Type B pancreatic cell (in vitro differentiated cells): ENCODE measurements around the gene GRIA1. TPM values are rescaled to one million over a fixed set of nuclear protein-coding genes. Genes with fewer than 3 reads are reported as not detected.

Experiments used
- DNase-seq: peaks from one replicate; pipeline ENCODE4 v3.0.0; 2021; ENCODE audit warnings: mixed read lengths; ENCODE audit not compliant: unreplicated experiment; ENCODE audit errors: extremely low spot score
- H3K27ac Mint-ChIP-seq: 2 replicates; pipeline ENCODE4 v1.8.0; 2021; ENCODE audit warnings: mild to moderate bottlenecking, mixed read lengths
- H3K27me3 Mint-ChIP-seq: 2 replicates; pipeline ENCODE4 v1.8.0; 2021; ENCODE audit warnings: mixed read lengths
- H3K36me3 Mint-ChIP-seq: 2 replicates; pipeline ENCODE4 v1.8.0; 2021; ENCODE audit warnings: mixed read lengths
- H3K4me1 Mint-ChIP-seq: one replicate; pipeline ENCODE4 v1.8.0; 2021; ENCODE audit warnings: mixed read lengths; ENCODE audit not compliant: unreplicated experiment
- H3K4me3 Mint-ChIP-seq: 2 replicates; pipeline ENCODE4 v1.8.0; 2021; ENCODE audit warnings: mild to moderate bottlenecking, mixed read lengths
- H3K9me3 Mint-ChIP-seq: 2 replicates; pipeline ENCODE4 v1.8.0; 2021; ENCODE audit warnings: mixed read lengths
- total RNA-seq: library from RNA; stranded (reverse); gene quantifications from 2 replicates; pipeline ENCODE4 v1.2.1, GENCODE V29; 2021; ENCODE audit warnings: low replicate concordance
- TF ChIP-seq, protein P1 (sequence below): fragments of 200-600 bp; sonication (generic); conservative IDR thresholded peaks from 2 replicates; pipeline ENCODE4 v1.5.0; 2021; ENCODE audit warnings: antibody characterized with exemption, mild to moderate bottlenecking

GRIA1 gene
- total RNA-seq, 1 donor from 2014 or later = 18.0 TPM

GRCh38 chr5:153755913-153756500 lies 265.5 kb downstream of the GRIA1 start:
- no peaks in the 10 kb centered on the region for H3K36me3 Mint-ChIP-seq
- H3K4me1 Mint-ChIP-seq = no peaks in the 10 kb centered on the region
- TF ChIP-seq, protein P1, sequence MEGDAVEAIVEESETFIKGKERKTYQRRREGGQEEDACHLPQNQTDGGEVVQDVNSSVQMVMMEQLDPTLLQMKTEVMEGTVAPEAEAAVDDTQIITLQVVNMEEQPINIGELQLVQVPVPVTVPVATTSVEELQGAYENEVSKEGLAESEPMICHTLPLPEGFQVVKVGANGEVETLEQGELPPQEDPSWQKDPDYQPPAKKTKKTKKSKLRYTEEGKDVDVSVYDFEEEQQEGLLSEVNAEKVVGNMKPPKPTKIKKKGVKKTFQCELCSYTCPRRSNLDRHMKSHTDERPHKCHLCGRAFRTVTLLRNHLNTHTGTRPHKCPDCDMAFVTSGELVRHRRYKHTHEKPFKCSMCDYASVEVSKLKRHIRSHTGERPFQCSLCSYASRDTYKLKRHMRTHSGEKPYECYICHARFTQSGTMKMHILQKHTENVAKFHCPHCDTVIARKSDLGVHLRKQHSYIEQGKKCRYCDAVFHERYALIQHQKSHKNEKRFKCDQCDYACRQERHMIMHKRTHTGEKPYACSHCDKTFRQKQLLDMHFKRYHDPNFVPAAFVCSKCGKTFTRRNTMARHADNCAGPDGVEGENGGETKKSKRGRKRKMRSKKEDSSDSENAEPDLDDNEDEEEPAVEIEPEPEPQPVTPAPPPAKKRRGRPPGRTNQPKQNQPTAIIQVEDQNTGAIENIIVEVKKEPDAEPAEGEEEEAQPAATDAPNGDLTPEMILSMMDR = no peak
- H3K9me3 Mint-ChIP-seq = peaks cover 9% of the 10 kb centered on the region
- no peak overlapping the region for H3K4me3 Mint-ChIP-seq
- no peaks in the 10 kb centered on the region for H3K27me3 Mint-ChIP-seq
- DNase-seq = no peak
- H3K27ac Mint-ChIP-seq = no peak overlapping the region

- Mint-ChIP-seq H3K9me3 (peaks cover 9% of the 10 kb centered on the region), H3K4me3 (no peak overlapping the region), H3K36me3 (no peaks in the 10 kb centered on the region), H3K27me3 (no peaks in the 10 kb centered on the region), H3K4me1 (no peaks in the 10 kb centered on the region), H3K27ac (no peak overlapping the region)
- no peak for DNase-seq
- TF ChIP-seq, protein P1 = no peak
Measured at GRCh38 chr5:153756540-153756939, 266.1 kb downstream of the GRIA1 start.

DNA sequence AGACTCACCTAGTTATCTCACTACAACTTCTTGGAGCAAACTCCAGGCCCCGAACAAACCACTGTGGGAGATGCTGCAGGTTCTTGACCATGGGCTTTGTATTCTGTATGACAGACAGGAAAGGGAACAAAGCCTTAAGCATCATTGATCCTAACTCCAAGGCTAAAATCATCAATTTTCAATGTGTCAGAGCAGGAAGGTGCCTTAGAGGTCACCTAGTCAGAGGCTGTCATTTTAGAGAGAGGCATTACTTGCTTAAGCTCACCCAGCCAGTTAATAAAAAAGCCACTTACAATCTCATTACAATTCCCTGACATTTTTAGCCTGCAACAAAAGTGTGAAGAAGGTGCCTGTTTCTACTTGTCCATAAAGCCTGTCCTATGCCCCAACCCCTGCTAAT lies 275.5 kb downstream of the GRIA1 start:
- Mint-ChIP-seq H3K36me3 (peaks cover 6% of the 10 kb centered on the region), H3K9me3 (no peaks in the 10 kb centered on the region), H3K4me3 (no peak overlapping the region), H3K27me3 (peaks cover 9% of the 10 kb centered on the region), H3K27ac (no peak overlapping the region), H3K4me1 (peaks cover 15% of the 10 kb centered on the region)
- no peak for DNase-seq
- TF ChIP-seq, protein P1 = no peak

DNA sequence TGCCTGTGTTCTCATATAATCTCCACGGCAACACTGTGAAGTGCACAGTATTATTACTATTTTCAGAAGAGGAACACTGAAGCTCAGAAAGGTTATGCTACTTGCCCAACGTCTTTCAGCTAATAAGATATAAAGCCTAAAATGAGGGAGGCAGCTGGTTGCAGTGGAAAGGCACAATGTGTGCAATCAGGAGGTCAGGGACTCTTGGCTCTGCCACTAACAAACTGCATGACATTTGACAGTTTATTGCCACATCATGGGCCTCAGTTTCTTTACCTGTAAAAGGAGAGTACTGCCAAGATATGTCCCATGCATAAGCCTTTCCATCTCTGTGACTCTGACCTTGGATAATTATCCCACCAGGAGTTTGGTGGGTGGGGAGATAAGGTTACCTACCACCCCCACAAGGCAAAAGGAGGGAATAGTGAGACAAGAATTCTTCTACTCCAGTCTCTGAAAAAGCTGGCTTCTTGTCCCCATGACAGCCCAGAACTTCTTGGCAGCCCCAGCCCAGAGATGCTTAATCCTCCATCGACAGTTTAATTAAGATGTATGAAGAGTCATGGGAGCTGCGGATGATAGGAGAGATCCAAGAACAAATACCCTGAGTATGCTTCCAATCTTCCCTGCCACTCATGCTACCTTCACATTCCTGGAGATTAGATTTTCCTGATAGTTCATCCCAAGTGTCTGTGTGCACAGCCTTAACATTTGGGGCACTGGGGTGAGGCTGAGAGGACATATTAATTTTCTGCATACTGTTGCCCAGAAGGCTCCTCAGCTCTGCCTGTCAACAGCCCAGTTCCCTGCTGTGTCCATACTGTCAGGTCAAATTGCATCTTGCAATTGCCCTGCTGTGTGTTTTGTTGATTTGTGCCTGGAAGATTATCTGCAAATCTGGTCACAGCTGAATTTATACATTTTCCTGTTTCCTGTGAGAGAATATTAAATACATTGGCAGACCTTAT lies 277.0 kb downstream of the GRIA1 start:
- H3K4me1 Mint-ChIP-seq = peaks cover 21% of the 10 kb centered on the region
- no peak overlapping the region for H3K27ac Mint-ChIP-seq
- H3K9me3 Mint-ChIP-seq = no peaks in the 10 kb centered on the region
- H3K4me3 Mint-ChIP-seq = no peak overlapping the region
- TF ChIP-seq, protein P1 = no peak
- no peak for DNase-seq
- peaks cover 15% of the 10 kb centered on the region for H3K27me3 Mint-ChIP-seq
- peaks cover 8% of the 10 kb centered on the region for H3K36me3 Mint-ChIP-seq

DNA sequence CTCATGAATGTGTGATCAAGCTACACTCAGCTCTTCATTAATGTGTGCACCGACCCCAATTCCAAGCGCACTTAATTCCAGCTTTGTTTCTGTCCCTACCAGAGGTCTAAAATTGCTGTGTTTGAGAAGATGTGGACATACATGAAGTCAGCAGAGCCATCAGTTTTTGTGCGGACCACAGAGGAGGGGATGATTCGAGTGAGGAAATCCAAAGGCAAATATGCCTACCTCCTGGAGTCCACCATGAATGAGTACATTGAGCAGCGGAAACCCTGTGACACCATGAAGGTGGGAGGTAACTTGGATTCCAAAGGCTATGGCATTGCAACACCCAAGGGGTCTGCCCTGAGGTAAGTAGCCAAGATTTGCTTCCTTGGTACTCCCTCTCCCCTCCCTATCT lies 279.6 kb downstream of the GRIA1 start:
- TF ChIP-seq, protein P1 = no peak
- Mint-ChIP-seq H3K9me3 (no peaks in the 10 kb centered on the region), H3K4me3 (no peak overlapping the region), H3K27ac (no peak overlapping the region), H3K4me1 (peaks cover 21% of the 10 kb centered on the region), H3K36me3 (peaks cover 4% of the 10 kb centered on the region), H3K27me3 (peaks cover 7% of the 10 kb centered on the region)
- DNase-seq = no peak
